GM08714 (cell line): ENCODE results near the gene ZNF358.

ENCODE experiments used
- H3K4me3 ChIP-seq: fragments of 200-500 bp; sonication (Bioruptor generic); 2 replicates; pipeline ENCODE4 v1.5.1; 2014; ENCODE audit warnings: mild to moderate bottlenecking, low read length, inconsistent platforms
- ZNF274 ChIP-seq: IDR thresholded peaks from 2 replicates; pipeline ENCODE4 v1.6.1; 2012; ENCODE audit warnings: mild to moderate bottlenecking, low read depth, low read length

Gene ZNF358

DNA sequence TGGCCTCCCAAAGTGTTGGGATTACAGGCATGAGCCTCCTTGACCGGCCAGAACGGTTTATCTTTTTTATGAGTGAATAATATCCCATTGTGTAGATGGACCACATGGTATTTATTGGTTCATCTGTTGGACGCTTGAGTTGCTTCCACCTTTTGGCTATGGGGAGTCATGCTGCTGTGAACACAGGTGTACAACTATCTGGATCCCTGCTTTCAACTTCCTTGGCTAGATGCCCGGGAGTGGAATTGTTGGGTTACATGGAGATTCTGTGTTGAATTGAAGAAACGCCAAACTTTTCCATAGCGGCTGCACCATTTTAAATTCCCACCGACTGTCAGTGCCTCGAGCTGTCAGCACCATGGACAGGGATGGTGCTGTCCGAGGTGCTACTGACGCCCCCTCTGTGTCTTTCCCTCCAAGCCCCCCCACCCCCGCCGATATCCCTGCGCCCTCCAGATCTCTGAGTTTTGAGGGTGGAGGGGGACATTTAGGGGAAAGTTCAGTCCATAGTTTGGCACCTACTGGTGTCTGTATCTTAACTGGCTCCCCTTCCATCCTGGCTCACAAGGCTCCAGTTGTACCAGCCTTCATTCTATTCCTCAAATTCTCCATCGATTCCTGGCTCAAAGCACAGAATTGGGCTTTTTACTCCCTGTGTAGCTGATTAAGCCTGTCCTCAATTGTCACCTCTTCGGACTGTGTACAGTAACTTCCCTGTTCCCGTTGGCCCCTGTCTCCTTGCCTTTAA is 46.9 kb downstream of the ZNF358 start:
- TF ChIP-seq ZNF274 = no peak
- H3K4me3 ChIP-seq = no peak overlapping the region

DNA sequence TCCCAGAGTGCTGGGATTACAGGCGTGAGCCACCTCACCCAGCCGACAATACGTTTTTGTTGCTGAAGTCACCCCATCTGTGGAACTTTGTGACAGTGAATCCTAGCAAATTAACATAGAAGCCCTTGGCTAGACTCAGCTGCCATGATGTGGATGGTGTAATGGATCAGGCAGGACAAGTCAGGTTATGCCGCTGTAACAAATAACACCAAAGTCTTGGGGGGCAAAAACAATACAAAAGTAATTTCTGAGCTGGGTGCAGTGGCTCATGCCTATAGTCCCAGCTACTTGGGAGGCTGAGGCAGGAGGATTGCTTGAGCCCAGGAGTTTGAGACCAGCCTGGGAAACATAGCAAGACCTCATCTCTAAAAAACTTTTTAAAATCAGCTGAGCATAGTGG is 49.0 kb downstream of the ZNF358 start:
- H3K4me3 ChIP-seq = no peak overlapping the region
- no peak for TF ChIP-seq ZNF274

DNA sequence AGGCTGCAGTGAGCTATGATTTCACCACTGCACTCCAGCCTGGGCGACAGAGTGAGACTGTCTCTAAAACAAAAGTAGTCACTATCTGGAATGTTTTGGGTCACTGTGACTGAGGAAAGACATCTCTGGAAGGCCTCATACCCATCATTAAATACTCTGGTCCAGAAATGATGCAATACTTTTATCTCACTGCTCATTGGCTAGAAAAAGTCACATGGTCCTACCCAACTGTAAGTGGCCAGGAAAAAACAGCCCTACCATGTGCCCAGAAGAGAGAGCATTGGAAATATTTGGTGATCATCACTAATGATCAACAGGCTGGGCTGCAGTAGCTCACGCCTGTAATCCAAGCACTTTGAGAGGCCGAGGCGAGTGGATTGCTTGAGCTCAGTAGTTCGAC is 49.4 kb downstream of the ZNF358 start:
- no peak for TF ChIP-seq ZNF274
- H3K4me3 ChIP-seq = no peak overlapping the region
